CD4-positive, alpha-beta T cell treated with Interleukin-10 for 1 hour (primary cell): ENCODE results near the gene PKP1.
A peak's percentile ranks its signal among the peaks of the same experiment; 100 is the strongest.

Experiments used
- DNase-seq: peaks from one replicate; pipeline ENCODE4 v3.0.0-alpha.2; 2020

Gene PKP1

GRCh38 chr1:201376464-201377374 is 93.4 kb downstream of the PKP1 start:
- DNase-seq, result peak; percentile 1

- no peak for DNase-seq
Measured at GRCh38 chr1:201377611-201378092, 94.3 kb downstream of the PKP1 start, which contains the start of gene TNNT2. Gene TNNT2, minus strand, starts transcription at chr1:201377680. Its CDS starts 4,426 bp downstream, at chr1:201373254.

- DNase-seq, result no peak
Measured at GRCh38 chr1:201378804-201379203, 95.5 kb downstream of the PKP1 start.

- no peak for DNase-seq
Measured at GRCh38 chr1:201379733-201380242, 96.5 kb downstream of the PKP1 start.

GRCh38 chr1:201381130-201381529 is 97.8 kb downstream of the PKP1 start:
- no peak for DNase-seq
